Muscle layer of duodenum (tissue), 2 donors: ENCODE data around the gene ERBB4.
"Not testable (repeated sequence)": the region's sequence is repeated elsewhere in the genome, so short reads cannot be mapped to it uniquely, and the experiment has no call there.

Experiments
- H3K27ac ChIP-seq: one replicate; pipeline ENCODE4 v1.7.0; 2013; ENCODE audit warnings: mild to moderate bottlenecking, low read length
- H3K27me3 ChIP-seq: one replicate; pipeline ENCODE4 v1.7.0; 2013; ENCODE audit warnings: low read depth, mild to moderate bottlenecking, control low read depth, low read length
- H3K36me3 ChIP-seq, 2 donors: one replicate each; pipeline ENCODE4 v1.7.0; 2013; ENCODE audit warnings: low read length in 2 of 2, control low read depth in 1 of 2, mild to moderate bottlenecking in 1 of 2; ENCODE audit not compliant: insufficient read depth in 2 of 2, control insufficient read depth in 1 of 2
- H3K4me1 ChIP-seq, 2 donors: one replicate each; pipeline ENCODE4 v1.7.0; 2013; ENCODE audit warnings: low read length in 2 of 2, mild to moderate bottlenecking in 2 of 2, control low read depth in 1 of 2, moderate library complexity in 1 of 2; ENCODE audit not compliant: insufficient read depth in 2 of 2, control insufficient read depth in 1 of 2
- H3K4me3 ChIP-seq, 2 donors: one replicate each; pipeline ENCODE4 v1.7.0; 2013; ENCODE audit warnings: low read length in 2 of 2, low read depth in 1 of 2, mild to moderate bottlenecking in 1 of 2
- H3K9me3 ChIP-seq, 2 donors: one replicate each; pipeline ENCODE4 v1.7.0; 2013; ENCODE audit warnings: low read length in 2 of 2, control low read depth in 1 of 2, mild to moderate bottlenecking in 1 of 2; ENCODE audit not compliant: control insufficient read depth in 1 of 2
- donor health status: healthy.

Gene ERBB4

DNA sequence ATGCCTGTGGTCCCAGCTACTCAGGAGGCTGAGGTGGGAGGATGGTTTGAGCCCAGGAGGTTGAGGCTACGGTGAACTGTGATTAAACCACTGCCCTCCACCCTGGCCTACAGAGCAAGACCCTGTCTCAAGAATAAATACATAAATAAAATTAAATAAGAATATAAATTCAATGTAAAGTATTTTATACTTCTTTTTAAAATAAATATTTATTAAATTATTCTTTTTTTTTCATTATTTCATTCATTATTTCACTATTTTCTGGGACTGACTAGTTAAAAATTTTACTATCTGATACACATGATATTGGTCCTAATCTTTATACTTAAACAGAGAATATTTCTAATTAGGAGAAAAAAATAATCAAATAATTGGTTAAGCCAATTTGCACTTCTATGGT lies 917.6 kb downstream of the ERBB4 start:
- Histone ChIP-seq H3K9me3 (no peaks in the 10 kb centered on the region), H3K27ac (no peak overlapping the region), H3K36me3 (no peaks in the 10 kb centered on the region), H3K4me1 (no peaks in the 10 kb centered on the region), H3K27me3 (no peaks in the 10 kb centered on the region), H3K4me3 (no peak overlapping the region)

- Histone ChIP-seq H3K4me1 (no peaks in the 10 kb centered on the region), H3K27me3 (no peaks in the 10 kb centered on the region), H3K9me3 (no peaks in the 10 kb centered on the region), H3K27ac (no peak overlapping the region), H3K4me3 (no peak overlapping the region), H3K36me3 (no peaks in the 10 kb centered on the region)
These were observed 920.8 kb downstream of the ERBB4 start for GRCh38 chr2:211617803-211618202.

- no peaks in the 10 kb centered on the region for H3K9me3 ChIP-seq
- no peaks in the 10 kb centered on the region for H3K4me1 ChIP-seq
- no peaks in the 10 kb centered on the region for H3K36me3 ChIP-seq
- no peak overlapping the region for H3K4me3 ChIP-seq
- H3K27me3 ChIP-seq, result no peaks in the 10 kb centered on the region
- no peak overlapping the region for H3K27ac ChIP-seq
These were observed 927.0 kb downstream of the ERBB4 start for GRCh38 chr2:211611621-211612020.

GRCh38 chr2:211611061-211611518 lies 927.5 kb downstream of the ERBB4 start:
- no peak overlapping the region for H3K27ac ChIP-seq
- no peaks in the 10 kb centered on the region for H3K4me1 ChIP-seq
- H3K36me3 ChIP-seq, result no peaks in the 10 kb centered on the region
- H3K9me3 ChIP-seq, result no peaks in the 10 kb centered on the region
- no peak overlapping the region for H3K4me3 ChIP-seq
- H3K27me3 ChIP-seq, result no peaks in the 10 kb centered on the region

- H3K27me3 ChIP-seq, result no peaks in the 10 kb centered on the region
- no peak overlapping the region for H3K4me3 ChIP-seq
- no peaks in the 10 kb centered on the region for H3K4me1 ChIP-seq
- no peaks in the 10 kb centered on the region for H3K36me3 ChIP-seq
- H3K9me3 ChIP-seq, result no peaks in the 10 kb centered on the region
- no peak overlapping the region for H3K27ac ChIP-seq
These were observed 929.5 kb downstream of the ERBB4 start for GRCh38 chr2:211609127-211609526.

DNA sequence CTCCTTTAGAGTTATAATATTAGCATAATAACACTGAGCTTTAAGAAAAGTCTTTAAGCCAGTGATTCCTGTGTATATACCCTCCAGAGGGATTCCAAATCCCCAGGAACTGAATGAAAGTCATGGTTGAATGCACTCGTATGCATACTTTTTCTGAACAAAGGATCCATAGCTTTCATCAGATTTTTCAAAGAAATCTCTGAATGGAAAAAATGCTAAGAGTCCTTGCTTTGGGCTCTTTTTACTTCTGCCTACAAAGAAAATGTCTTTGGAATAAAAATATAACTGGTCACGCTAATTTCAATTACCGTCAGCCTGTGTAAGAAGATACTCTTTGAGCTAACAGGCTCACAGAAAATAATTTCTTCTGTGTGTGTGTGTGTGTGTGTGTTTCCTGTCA lies 939.5 kb downstream of the ERBB4 start:
- H3K27ac ChIP-seq, result no peak overlapping the region
- no peaks in the 10 kb centered on the region for H3K9me3 ChIP-seq
- H3K36me3 ChIP-seq, result no peaks in the 10 kb centered on the region
- no peak overlapping the region for H3K4me3 ChIP-seq
- H3K4me1 ChIP-seq, result no peaks in the 10 kb centered on the region
- H3K27me3 ChIP-seq, result no peaks in the 10 kb centered on the region

GRCh38 chr2:211598238-211598637 lies 940.4 kb downstream of the ERBB4 start:
- Histone ChIP-seq H3K9me3 (no peaks in the 10 kb centered on the region), H3K27ac (no peak overlapping the region), H3K27me3 (no peaks in the 10 kb centered on the region), H3K4me1 (no peaks in the 10 kb centered on the region), H3K4me3 (no peak overlapping the region), H3K36me3 (no peaks in the 10 kb centered on the region)

DNA sequence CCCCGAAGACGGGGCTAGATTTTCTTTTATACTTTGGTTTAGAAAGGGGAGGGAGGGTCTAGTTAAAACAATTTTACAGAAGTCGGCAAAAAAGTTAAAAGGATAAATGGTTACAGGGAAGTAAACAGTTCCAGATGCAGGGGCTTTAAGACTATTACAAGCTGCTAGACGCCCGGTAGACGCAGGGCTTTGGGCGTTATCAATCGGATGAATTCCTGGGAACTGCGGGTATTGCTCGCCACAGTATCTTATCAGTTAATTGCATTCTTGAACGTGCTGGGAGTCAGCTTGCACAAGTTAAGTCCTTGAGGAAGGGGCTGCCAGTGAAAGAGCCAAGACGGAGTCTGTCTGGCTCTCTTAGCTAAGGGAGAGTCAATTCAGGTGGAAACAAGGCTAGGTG lies 946.6 kb downstream of the ERBB4 start:
- not testable (repeated sequence) for H3K36me3 ChIP-seq, H3K4me1 ChIP-seq, H3K4me3 ChIP-seq, H3K27me3 ChIP-seq, H3K9me3 ChIP-seq, H3K27ac ChIP-seq

DNA sequence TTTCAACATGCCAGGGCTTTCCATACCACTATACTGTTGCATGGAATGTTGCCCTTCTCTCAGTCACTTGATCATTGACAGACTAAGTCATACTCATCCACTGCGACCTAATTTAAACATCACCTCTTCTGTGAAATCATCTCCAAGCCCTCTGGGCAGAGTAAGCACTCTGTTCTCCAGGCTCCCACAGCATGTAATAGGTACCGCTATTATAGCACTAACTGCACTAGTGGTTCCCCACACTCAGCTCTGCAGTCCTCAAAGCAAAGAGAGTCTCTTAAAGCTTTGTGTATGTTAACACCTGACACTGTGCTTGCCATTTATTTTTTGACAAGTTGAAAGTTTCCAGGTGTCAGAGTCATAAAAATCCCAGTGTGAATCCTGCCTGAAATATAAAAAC lies 947.2 kb downstream of the ERBB4 start:
- H3K36me3 ChIP-seq, result no peaks in the 10 kb centered on the region
- no peaks in the 10 kb centered on the region for H3K4me1 ChIP-seq

GRCh38 chr2:211568439-211568838 lies 970.2 kb downstream of the ERBB4 start:
- Histone ChIP-seq H3K27me3 (no peaks in the 10 kb centered on the region), H3K4me1 (no peaks in the 10 kb centered on the region), H3K4me3 (no peak overlapping the region), H3K9me3 (no peaks in the 10 kb centered on the region), H3K36me3 (no peaks in the 10 kb centered on the region), H3K27ac (no peak overlapping the region)

More for the DNA sequence above, 947.2 kb downstream of the ERBB4 start:
- Histone ChIP-seq H3K27ac (no peak overlapping the region), H3K4me3 (no peak overlapping the region), H3K9me3 (no peaks in the 10 kb centered on the region), H3K27me3 (no peaks in the 10 kb centered on the region)

DNA sequence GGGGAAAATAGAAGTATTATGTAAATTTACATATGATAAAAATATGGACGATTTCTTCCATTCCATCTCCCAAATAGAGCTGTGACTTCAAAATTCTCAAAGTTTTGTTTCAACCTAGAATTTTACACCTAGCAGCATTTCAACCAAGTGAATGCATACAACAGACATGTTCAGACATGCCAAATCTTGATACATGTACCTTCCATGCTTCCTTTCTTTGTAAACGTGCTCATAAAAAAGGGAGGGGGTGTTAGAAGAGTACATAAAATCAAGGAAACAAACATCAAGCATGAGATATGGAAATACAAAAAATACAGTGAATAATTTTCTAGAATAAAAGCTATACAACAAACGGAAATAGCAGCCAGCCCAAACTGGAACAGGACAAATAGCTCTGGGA lies 974.2 kb downstream of the ERBB4 start:
- Histone ChIP-seq H3K27ac (no peak overlapping the region), H3K4me3 (no peak overlapping the region), H3K27me3 (no peaks in the 10 kb centered on the region), H3K36me3 (no peaks in the 10 kb centered on the region), H3K9me3 (no peaks in the 10 kb centered on the region), H3K4me1 (no peaks in the 10 kb centered on the region)

- Histone ChIP-seq H3K4me3 (no peak overlapping the region), H3K27me3 (no peaks in the 10 kb centered on the region), H3K36me3 (no peaks in the 10 kb centered on the region), H3K27ac (no peak overlapping the region), H3K4me1 (no peaks in the 10 kb centered on the region), H3K9me3 (no peaks in the 10 kb centered on the region)
These were observed 993.0 kb downstream of the ERBB4 start for GRCh38 chr2:211545582-211545981.
